Measurements from ENCODE around the gene MAN1A1.

DNA sequence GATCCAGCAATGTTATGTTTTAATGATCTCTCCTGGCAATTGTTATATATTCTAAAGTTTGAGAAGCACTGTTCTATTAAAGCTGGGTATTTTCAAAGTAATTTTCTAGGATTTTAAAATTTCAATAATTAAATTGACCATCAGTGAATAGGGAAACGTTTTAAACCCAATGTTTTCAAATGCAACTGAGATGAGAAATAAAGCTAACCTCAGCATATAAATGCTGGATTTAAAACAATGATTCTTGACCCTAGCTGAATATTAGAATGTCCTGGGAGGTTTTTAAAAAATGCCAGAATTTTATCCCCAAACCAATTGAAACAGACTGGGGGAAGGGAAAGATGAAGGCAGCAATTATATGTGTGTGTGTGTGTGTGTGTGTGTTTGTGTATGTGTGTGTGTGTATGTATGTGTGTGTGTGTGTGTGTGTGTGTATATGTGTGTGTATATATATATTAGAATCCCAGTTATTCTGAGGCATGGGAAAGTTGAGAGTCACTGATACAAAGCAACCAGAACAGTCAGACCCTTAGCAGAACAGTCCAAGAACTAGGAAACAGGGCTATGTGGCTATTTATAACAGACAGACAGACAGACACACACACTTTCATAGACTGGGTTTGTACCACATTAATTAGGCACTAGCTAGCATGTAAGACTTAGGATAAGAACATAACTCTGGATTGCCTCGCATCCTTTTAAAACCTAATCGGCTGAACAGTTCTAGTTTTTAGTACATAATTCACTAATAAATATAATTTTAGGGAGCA, 107.8 kb downstream of the MAN1A1 start:
- TF ChIP-seq CTCF (tag by site-specific recombination; IDR thresholded peaks at IDR 0.05) (no peak), YY2 (tag by site-specific recombination; IDR thresholded peaks at IDR 0.05) (no peak), ZNF777 (tag by site-specific recombination; IDR thresholded peaks at IDR 0.05; ENCODE audit: borderline replicate concordance) (no peak), ZXDB (tag by site-specific recombination; IDR thresholded peaks at IDR 0.05) (no peak), ZNF549 (tag by site-specific recombination; IDR thresholded peaks at IDR 0.05) (no peak), REPIN1 (tag by site-specific recombination; IDR thresholded peaks at IDR 0.05; ENCODE audit: low read depth) (no peak)

Measured in HEK293 (cell line).